Neural cell (in vitro differentiated cells): ENCODE results near the gene PLA2G2F.

Source experiments
- EP300 ChIP-seq: fragments of 450-650 bp; conservative IDR thresholded peaks from 2 replicates; pipeline ENCODE4 v1.6.1; 2014; ENCODE audit warnings: antibody characterized with exemption, mild to moderate bottlenecking, moderate library complexity; ENCODE audit not compliant: poor library complexity, severe bottlenecking
- EZH2 ChIP-seq: fragments of 200-600, 300-800 bp; shearing (Covaris generic), sonication (generic); IDR thresholded peaks from 2 replicates; pipeline ENCODE4 v1.6.1; 2014; ENCODE audit warnings: antibody characterized with exemption, low read length, borderline replicate concordance, mild to moderate bottlenecking; ENCODE audit not compliant: insufficient read depth, poor library complexity, severe bottlenecking
- POLR2AphosphoS5 ChIP-seq: IDR thresholded peaks from 2 replicates; pipeline ENCODE4 v1.6.1; 2012
- RAD21 ChIP-seq: fragments of 450-650 bp; conservative IDR thresholded peaks from 2 replicates; pipeline ENCODE4 v1.6.1; 2014; ENCODE audit warnings: antibody characterized with exemption, mild to moderate bottlenecking, moderate library complexity
- TF ChIP-seq, protein P1 (sequence below): fragments of 450-650 bp; IDR thresholded peaks from 2 replicates; pipeline ENCODE4 v1.5.1; 2014; ENCODE audit warnings: antibody characterized with exemption, mild to moderate bottlenecking, moderate library complexity; ENCODE audit not compliant: poor library complexity, severe bottlenecking
- TF ChIP-seq, protein P2 (sequence below): IDR thresholded peaks from 2 replicates; pipeline ENCODE4 v1.6.1; 2012; ENCODE audit warnings: borderline replicate concordance

DNA sequence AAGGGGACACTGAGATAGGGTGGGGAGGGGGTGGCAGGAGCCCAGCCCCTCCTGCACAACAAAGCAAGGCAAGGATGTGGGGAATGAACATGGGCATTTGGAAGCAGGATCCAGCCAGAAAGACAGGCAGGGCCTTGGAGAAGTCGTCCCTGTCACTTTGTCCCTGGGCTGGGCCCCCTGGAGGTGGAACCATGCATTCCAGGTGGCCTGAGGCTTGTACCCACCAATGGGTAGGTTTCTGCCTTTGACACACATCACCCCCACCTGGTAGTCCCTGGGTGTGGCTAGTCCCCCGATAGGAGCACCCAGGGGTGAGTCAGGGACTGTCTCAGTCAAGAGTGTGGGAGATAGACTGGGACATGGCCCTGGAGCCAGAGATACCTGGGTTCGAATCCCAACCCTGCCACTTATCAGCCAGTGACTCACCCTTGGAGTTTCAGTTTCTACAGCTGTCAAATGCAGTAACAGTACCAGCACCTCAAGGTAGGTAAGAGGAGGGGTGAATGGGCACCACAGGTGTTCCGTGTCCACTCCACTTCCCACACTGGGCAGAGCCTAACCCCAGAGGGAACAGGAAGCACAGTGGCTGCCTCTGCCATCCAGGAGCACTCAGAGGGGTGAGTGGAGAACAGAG, 29.8 kb upstream of the PLA2G2F start:
- TF ChIP-seq EP300 (no peak), EZH2 (no peak), POLR2AphosphoS5 (no peak), RAD21 (no peak)
- TF ChIP-seq, protein P1, sequence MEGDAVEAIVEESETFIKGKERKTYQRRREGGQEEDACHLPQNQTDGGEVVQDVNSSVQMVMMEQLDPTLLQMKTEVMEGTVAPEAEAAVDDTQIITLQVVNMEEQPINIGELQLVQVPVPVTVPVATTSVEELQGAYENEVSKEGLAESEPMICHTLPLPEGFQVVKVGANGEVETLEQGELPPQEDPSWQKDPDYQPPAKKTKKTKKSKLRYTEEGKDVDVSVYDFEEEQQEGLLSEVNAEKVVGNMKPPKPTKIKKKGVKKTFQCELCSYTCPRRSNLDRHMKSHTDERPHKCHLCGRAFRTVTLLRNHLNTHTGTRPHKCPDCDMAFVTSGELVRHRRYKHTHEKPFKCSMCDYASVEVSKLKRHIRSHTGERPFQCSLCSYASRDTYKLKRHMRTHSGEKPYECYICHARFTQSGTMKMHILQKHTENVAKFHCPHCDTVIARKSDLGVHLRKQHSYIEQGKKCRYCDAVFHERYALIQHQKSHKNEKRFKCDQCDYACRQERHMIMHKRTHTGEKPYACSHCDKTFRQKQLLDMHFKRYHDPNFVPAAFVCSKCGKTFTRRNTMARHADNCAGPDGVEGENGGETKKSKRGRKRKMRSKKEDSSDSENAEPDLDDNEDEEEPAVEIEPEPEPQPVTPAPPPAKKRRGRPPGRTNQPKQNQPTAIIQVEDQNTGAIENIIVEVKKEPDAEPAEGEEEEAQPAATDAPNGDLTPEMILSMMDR, result no peak
- TF ChIP-seq, protein P2, sequence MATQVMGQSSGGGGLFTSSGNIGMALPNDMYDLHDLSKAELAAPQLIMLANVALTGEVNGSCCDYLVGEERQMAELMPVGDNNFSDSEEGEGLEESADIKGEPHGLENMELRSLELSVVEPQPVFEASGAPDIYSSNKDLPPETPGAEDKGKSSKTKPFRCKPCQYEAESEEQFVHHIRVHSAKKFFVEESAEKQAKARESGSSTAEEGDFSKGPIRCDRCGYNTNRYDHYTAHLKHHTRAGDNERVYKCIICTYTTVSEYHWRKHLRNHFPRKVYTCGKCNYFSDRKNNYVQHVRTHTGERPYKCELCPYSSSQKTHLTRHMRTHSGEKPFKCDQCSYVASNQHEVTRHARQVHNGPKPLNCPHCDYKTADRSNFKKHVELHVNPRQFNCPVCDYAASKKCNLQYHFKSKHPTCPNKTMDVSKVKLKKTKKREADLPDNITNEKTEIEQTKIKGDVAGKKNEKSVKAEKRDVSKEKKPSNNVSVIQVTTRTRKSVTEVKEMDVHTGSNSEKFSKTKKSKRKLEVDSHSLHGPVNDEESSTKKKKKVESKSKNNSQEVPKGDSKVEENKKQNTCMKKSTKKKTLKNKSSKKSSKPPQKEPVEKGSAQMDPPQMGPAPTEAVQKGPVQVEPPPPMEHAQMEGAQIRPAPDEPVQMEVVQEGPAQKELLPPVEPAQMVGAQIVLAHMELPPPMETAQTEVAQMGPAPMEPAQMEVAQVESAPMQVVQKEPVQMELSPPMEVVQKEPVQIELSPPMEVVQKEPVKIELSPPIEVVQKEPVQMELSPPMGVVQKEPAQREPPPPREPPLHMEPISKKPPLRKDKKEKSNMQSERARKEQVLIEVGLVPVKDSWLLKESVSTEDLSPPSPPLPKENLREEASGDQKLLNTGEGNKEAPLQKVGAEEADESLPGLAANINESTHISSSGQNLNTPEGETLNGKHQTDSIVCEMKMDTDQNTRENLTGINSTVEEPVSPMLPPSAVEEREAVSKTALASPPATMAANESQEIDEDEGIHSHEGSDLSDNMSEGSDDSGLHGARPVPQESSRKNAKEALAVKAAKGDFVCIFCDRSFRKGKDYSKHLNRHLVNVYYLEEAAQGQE, result no peak
